Measurements from ENCODE around the gene KIR3DL1. TPM values are rescaled to one million over a fixed set of nuclear protein-coding genes. Genes with fewer than 3 reads are reported as not detected.
"Not testable (repeated sequence)": the region's sequence is repeated elsewhere in the genome, so short reads cannot be mapped to it uniquely, and the experiment has no call there.

Gene KIR3DL1
- total RNA-seq, 1 experiment from 2014 or later, result not detected

DNA sequence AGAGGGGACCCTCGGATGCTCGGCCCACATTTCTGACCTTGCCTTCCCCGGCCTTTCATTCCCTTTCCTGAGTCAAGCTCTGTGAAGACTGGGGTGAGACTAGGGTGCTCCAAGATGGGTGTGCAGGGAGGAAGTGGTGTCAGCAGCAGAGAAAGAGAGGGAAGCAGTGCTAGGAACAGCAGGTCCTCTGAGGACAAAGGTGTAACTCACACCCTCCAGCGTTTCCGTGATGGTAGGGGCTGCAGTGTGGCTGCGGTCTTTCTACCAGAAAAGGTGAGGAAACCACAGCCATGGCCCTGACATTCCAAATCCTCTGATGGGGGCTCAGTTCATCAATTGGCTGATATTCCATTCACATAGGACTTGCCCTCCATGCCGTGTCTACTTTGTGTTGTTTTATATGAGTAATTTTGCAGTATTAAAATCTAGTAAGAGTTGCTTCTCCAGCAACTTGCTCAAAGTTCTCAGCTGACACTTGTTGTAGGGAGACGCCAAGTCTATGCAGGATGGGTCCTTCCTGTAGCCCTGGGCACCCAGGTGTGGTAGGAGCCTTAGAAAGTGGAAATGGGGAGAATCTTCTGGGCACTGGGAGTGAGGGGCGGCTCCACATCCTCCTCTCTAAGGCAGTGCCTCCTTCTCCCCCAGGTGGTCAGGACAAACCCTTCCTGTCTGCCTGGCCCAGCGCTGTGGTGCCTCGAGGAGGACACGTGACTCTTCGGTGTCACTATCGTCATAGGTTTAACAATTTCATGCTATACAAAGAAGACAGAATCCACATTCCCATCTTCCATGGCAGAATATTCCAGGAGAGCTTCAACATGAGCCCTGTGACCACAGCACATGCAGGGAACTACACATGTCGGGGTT is 1.6 kb downstream of the KIR3DL1 start:
- POLR2A ChIA-PET, result no interaction called here
- no TSS peak for BruUV-seq (replicated peaks)
- no peak overlapping the region for H3K4me3 Mint-ChIP-seq (ENCODE audit: unreplicated experiment)
- H3K4me1 Mint-ChIP-seq (ENCODE audit: insufficient read depth, unreplicated experiment), result no peaks in the 10 kb centered on the region
- no peak overlapping the region for H3K27ac Mint-ChIP-seq (ENCODE audit: low read depth, unreplicated experiment)
- CTCF ChIA-PET, result no interaction called here
- peaks cover 4% of the 10 kb centered on the region for H3K36me3 Mint-ChIP-seq (ENCODE audit: insufficient read depth, unreplicated experiment)
- intact Hi-C loops (cut with micrococcal nuclease), result no loop called here
- no peaks in the 10 kb centered on the region for H3K27me3 Mint-ChIP-seq (ENCODE audit: insufficient read depth, unreplicated experiment)
- DNase-seq (ENCODE audit: unreplicated experiment), result no peak
- peaks cover 49% of the 10 kb centered on the region for H3K9me3 Mint-ChIP-seq (ENCODE audit: unreplicated experiment)
- no peak for TF ChIP-seq CTCF (IDR thresholded peaks at IDR 0.05; ENCODE audit: unreplicated experiment)

DNA sequence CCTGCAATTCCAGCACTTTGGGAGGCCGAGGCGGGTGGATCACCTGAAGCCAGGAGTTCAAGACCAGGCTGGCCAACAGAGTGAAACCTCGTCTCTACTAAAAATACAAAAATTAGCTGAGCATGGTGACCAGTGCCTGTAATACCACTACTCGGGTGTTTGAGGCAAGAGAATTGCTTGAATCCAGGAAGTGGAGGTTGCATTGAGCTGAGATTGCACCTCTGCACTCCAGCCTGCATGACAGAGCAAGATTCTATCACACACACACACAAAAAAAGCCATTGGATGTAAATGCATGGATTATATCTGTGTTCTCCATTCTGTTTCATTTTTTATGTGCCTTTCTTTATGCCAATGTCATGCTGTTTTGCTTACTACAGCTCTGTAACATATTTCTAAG is 8.1 kb downstream of the KIR3DL1 start:
- H3K4me3 Mint-ChIP-seq (ENCODE audit: unreplicated experiment); DNase-seq (ENCODE audit: unreplicated experiment); H3K4me1 Mint-ChIP-seq (ENCODE audit: insufficient read depth, unreplicated experiment); H3K36me3 Mint-ChIP-seq (ENCODE audit: insufficient read depth, unreplicated experiment); intact Hi-C loops (cut with micrococcal nuclease); H3K27me3 Mint-ChIP-seq (ENCODE audit: insufficient read depth, unreplicated experiment); H3K27ac Mint-ChIP-seq (ENCODE audit: low read depth, unreplicated experiment); BruUV-seq (replicated peaks): not testable (repeated sequence)
- H3K9me3 Mint-ChIP-seq (ENCODE audit: unreplicated experiment), result peaks cover 36% of the 10 kb centered on the region
- POLR2A ChIA-PET, result interaction anchor here (1.1 to 1.3 kb wide), 2 partner anchors 31 to 35 kb away, joined by 3 to 5 read pairs; no protein-coding TSS in a partner anchor
- CTCF ChIA-PET, result interaction anchor here (0.7 kb wide), 1 partner anchor 264 kb away, joined by 4 read pairs; no protein-coding TSS in a partner anchor

- H3K27ac Mint-ChIP-seq (ENCODE audit: low read depth, unreplicated experiment); H3K36me3 Mint-ChIP-seq (ENCODE audit: insufficient read depth, unreplicated experiment); CTCF ChIA-PET; H3K4me3 Mint-ChIP-seq (ENCODE audit: unreplicated experiment); intact Hi-C loops (cut with micrococcal nuclease); H3K4me1 Mint-ChIP-seq (ENCODE audit: insufficient read depth, unreplicated experiment); H3K27me3 Mint-ChIP-seq (ENCODE audit: insufficient read depth, unreplicated experiment); BruUV-seq (replicated peaks): not testable (repeated sequence)
- POLR2A ChIA-PET, result interaction anchor here (0.7 to 1.3 kb wide), 5 partner anchors 32 to 790 kb away, joined by 3 to 5 read pairs (median 3); no protein-coding TSS in a partner anchor
- peak; percentile 13 for DNase-seq (ENCODE audit: unreplicated experiment)
- H3K9me3 Mint-ChIP-seq (ENCODE audit: unreplicated experiment), result peaks cover 33% of the 10 kb centered on the region
These were observed 9.1 kb downstream of the KIR3DL1 start for GRCh38 chr19:54825326-54825725.

GRCh38 chr19:54828064-54828463 is 11.8 kb downstream of the KIR3DL1 start:
- BruUV-seq (replicated peaks); POLR2A ChIA-PET; H3K4me3 Mint-ChIP-seq (ENCODE audit: unreplicated experiment); H3K27ac Mint-ChIP-seq (ENCODE audit: low read depth, unreplicated experiment); DNase-seq (ENCODE audit: unreplicated experiment); H3K36me3 Mint-ChIP-seq (ENCODE audit: insufficient read depth, unreplicated experiment); H3K27me3 Mint-ChIP-seq (ENCODE audit: insufficient read depth, unreplicated experiment); intact Hi-C loops (cut with micrococcal nuclease); CTCF ChIA-PET; H3K4me1 Mint-ChIP-seq (ENCODE audit: insufficient read depth, unreplicated experiment): not testable (repeated sequence)
- peaks cover 39% of the 10 kb centered on the region for H3K9me3 Mint-ChIP-seq (ENCODE audit: unreplicated experiment)

GRCh38 chr19:54832496-54832895 is 16.2 kb downstream of the KIR3DL1 start, which contains the start of gene KIR2DS4:
Gene KIR2DS4 (plus strand): TSS chr19:54832676.
- H3K27ac Mint-ChIP-seq (ENCODE audit: low read depth, unreplicated experiment); DNase-seq (ENCODE audit: unreplicated experiment); CTCF ChIA-PET; intact Hi-C loops (cut with micrococcal nuclease); H3K36me3 Mint-ChIP-seq (ENCODE audit: insufficient read depth, unreplicated experiment); POLR2A ChIA-PET; H3K4me1 Mint-ChIP-seq (ENCODE audit: insufficient read depth, unreplicated experiment); BruUV-seq (replicated peaks); H3K27me3 Mint-ChIP-seq (ENCODE audit: insufficient read depth, unreplicated experiment); H3K4me3 Mint-ChIP-seq (ENCODE audit: unreplicated experiment): not testable (repeated sequence)
- H3K9me3 Mint-ChIP-seq (ENCODE audit: unreplicated experiment), result peaks cover 35% of the 10 kb centered on the region

- POLR2A ChIA-PET; H3K4me3 Mint-ChIP-seq (ENCODE audit: unreplicated experiment); BruUV-seq (replicated peaks); H3K4me1 Mint-ChIP-seq (ENCODE audit: insufficient read depth, unreplicated experiment); H3K27ac Mint-ChIP-seq (ENCODE audit: low read depth, unreplicated experiment); DNase-seq (ENCODE audit: unreplicated experiment); intact Hi-C loops (cut with micrococcal nuclease); CTCF ChIA-PET; H3K36me3 Mint-ChIP-seq (ENCODE audit: insufficient read depth, unreplicated experiment); H3K27me3 Mint-ChIP-seq (ENCODE audit: insufficient read depth, unreplicated experiment): not testable (repeated sequence)
- H3K9me3 Mint-ChIP-seq (ENCODE audit: unreplicated experiment), result peaks cover 50% of the 10 kb centered on the region
These were observed 18.9 kb downstream of the KIR3DL1 start for GRCh38 chr19:54835126-54835525.

GRCh38 chr19:54837522-54837921 is 21.3 kb downstream of the KIR3DL1 start:
- H3K4me1 Mint-ChIP-seq (ENCODE audit: insufficient read depth, unreplicated experiment); H3K36me3 Mint-ChIP-seq (ENCODE audit: insufficient read depth, unreplicated experiment); H3K4me3 Mint-ChIP-seq (ENCODE audit: unreplicated experiment); intact Hi-C loops (cut with micrococcal nuclease); H3K27ac Mint-ChIP-seq (ENCODE audit: low read depth, unreplicated experiment); BruUV-seq (replicated peaks); H3K27me3 Mint-ChIP-seq (ENCODE audit: insufficient read depth, unreplicated experiment); DNase-seq (ENCODE audit: unreplicated experiment); POLR2A ChIA-PET: not testable (repeated sequence)
- CTCF ChIA-PET, result interaction anchor here (0.6 kb wide), 1 partner anchor 358 kb away, joined by 5 read pairs; no protein-coding TSS in a partner anchor
- H3K9me3 Mint-ChIP-seq (ENCODE audit: unreplicated experiment), result peaks cover 36% of the 10 kb centered on the region

GRCh38 chr19:54843171-54843570 is 26.9 kb downstream of the KIR3DL1 start:
- not testable (repeated sequence) for H3K4me3 Mint-ChIP-seq (ENCODE audit: unreplicated experiment); DNase-seq (ENCODE audit: unreplicated experiment); H3K27me3 Mint-ChIP-seq (ENCODE audit: insufficient read depth, unreplicated experiment)

More at GRCh38 chr19:54843171-54843570, 26.9 kb downstream of the KIR3DL1 start:
- CTCF ChIA-PET; H3K4me1 Mint-ChIP-seq (ENCODE audit: insufficient read depth, unreplicated experiment); H3K36me3 Mint-ChIP-seq (ENCODE audit: insufficient read depth, unreplicated experiment); intact Hi-C loops (cut with micrococcal nuclease); H3K27ac Mint-ChIP-seq (ENCODE audit: low read depth, unreplicated experiment); BruUV-seq (replicated peaks); POLR2A ChIA-PET: not testable (repeated sequence)
- peaks cover 29% of the 10 kb centered on the region for H3K9me3 Mint-ChIP-seq (ENCODE audit: unreplicated experiment)
